Liver (tissue), 9 donors: Measurements from ENCODE around the gene BHLHE23. TPM values are rescaled to one million over a fixed set of nuclear protein-coding genes. Genes with fewer than 3 reads are reported as not detected.

ENCODE experiments used
- DNase-seq: peaks from one replicate; pipeline ENCODE4 v3.0.0-alpha.2; 2017; ENCODE audit warnings: low spot score
- H3K27ac ChIP-seq, 2 donors: one replicate each; pipeline ENCODE4 v1.7.0; 2013; ENCODE audit warnings: inconsistent platforms in 2 of 2, low read length in 2 of 2, control low read depth in 1 of 2, low read depth in 1 of 2, mild to moderate bottlenecking in 1 of 2
- H3K27me3 ChIP-seq, 4 donors: one replicate each; pipeline versions ENCODE4 v1.6.1 to v1.7.0; 2013; ENCODE audit warnings: low read length in 3 of 4, inconsistent platforms in 1 of 4, mild to moderate bottlenecking in 1 of 4, moderate library complexity in 1 of 4; ENCODE audit not compliant: control insufficient read depth in 4 of 4, insufficient read depth in 4 of 4
- H3K36me3 ChIP-seq, 4 donors: one replicate each; pipeline versions ENCODE4 v1.6.1 to v1.7.0; 2013; ENCODE audit warnings: low read length in 3 of 4, mild to moderate bottlenecking in 3 of 4, low read depth in 1 of 4, moderate library complexity in 1 of 4; ENCODE audit not compliant: control insufficient read depth in 4 of 4, insufficient read depth in 3 of 4
- H3K4me1 ChIP-seq, 4 donors: one replicate each; pipeline versions ENCODE4 v1.6.1 to v1.7.0; 2013; ENCODE audit warnings: low read length in 3 of 4, mild to moderate bottlenecking in 3 of 4, moderate library complexity in 1 of 4; ENCODE audit not compliant: control insufficient read depth in 4 of 4, insufficient read depth in 4 of 4
- H3K4me3 ChIP-seq, 3 donors: one replicate each; pipeline versions ENCODE4 v1.6.1 to v1.7.0; 2013; ENCODE audit warnings: low read length in 3 of 3, control low read depth in 1 of 3, low read depth in 1 of 3, mild to moderate bottlenecking in 1 of 3
- H3K9ac ChIP-seq, 2 donors: one replicate each; pipeline ENCODE4 v1.7.0; 2013; ENCODE audit warnings: low read length in 2 of 2, mild to moderate bottlenecking in 2 of 2, moderate library complexity in 2 of 2, control low read depth in 1 of 2, low read depth in 1 of 2
- H3K9me3 ChIP-seq, 4 donors: one replicate each; pipeline versions ENCODE4 v1.6.1 to v1.7.0; 2013; ENCODE audit warnings: low read length in 3 of 4; ENCODE audit not compliant: control insufficient read depth in 4 of 4
- ATF3 ChIP-seq: IDR thresholded peaks from 2 replicates; pipeline ENCODE4 v1.6.1; 2016; ENCODE audit warnings: antibody characterized with exemption
- EGR1 ChIP-seq, 2 donors: IDR thresholded peaks; 2 replicates each; pipeline ENCODE4 v1.6.1; 2016 to 2018; ENCODE audit warnings: antibody characterized with exemption in 2 of 2, low read depth in 2 of 2
- FOXA1 ChIP-seq: IDR thresholded peaks from 2 replicates; pipeline ENCODE4 v1.6.1; 2016; ENCODE audit warnings: antibody characterized with exemption
- FOXA2 ChIP-seq: IDR thresholded peaks from 2 replicates; pipeline ENCODE4 v1.6.1; 2016; ENCODE audit warnings: antibody characterized with exemption
- HNF4A ChIP-seq, 2 donors: conservative IDR thresholded peaks; 2 replicates each; pipeline ENCODE4 v1.6.1; 2016; ENCODE audit warnings: antibody characterized with exemption in 2 of 2, mild to moderate bottlenecking in 2 of 2
- HNF4G ChIP-seq: IDR thresholded peaks from 2 replicates; pipeline ENCODE4 v1.6.1; 2016; ENCODE audit warnings: antibody characterized with exemption
- JUND ChIP-seq, 2 donors: IDR thresholded peaks; 2 replicates each; pipeline ENCODE4 v1.6.1; 2016; ENCODE audit warnings: antibody characterized with exemption in 2 of 2
- MAX ChIP-seq: IDR thresholded peaks from 2 replicates; pipeline ENCODE4 v1.6.1; 2016; ENCODE audit warnings: antibody characterized with exemption
- NR2F2 ChIP-seq: IDR thresholded peaks from 2 replicates; pipeline ENCODE4 v1.6.1; 2016; ENCODE audit warnings: antibody characterized with exemption
- RAD21 ChIP-seq, 2 donors: IDR thresholded peaks; 2 replicates each; pipeline ENCODE4 v1.6.1; 2016; ENCODE audit warnings: antibody characterized with exemption in 2 of 2, mild to moderate bottlenecking in 2 of 2
- RXRA ChIP-seq, 2 donors: IDR thresholded peaks; 2 replicates each; pipeline ENCODE4 v1.6.1; 2017 to 2018; ENCODE audit warnings: antibody characterized with exemption in 2 of 2, mild to moderate bottlenecking in 1 of 2
- SP1 ChIP-seq: IDR thresholded peaks from 2 replicates; pipeline ENCODE4 v1.6.1; 2018; ENCODE audit warnings: antibody characterized with exemption, mild to moderate bottlenecking
- TAF1 ChIP-seq: conservative IDR thresholded peaks from 2 replicates; pipeline ENCODE4 v1.6.1; 2016; ENCODE audit warnings: antibody characterized with exemption, mild to moderate bottlenecking
- YY1 ChIP-seq: IDR thresholded peaks from 2 replicates; pipeline ENCODE4 v1.6.1; 2016; ENCODE audit warnings: antibody characterized with exemption, mild to moderate bottlenecking
- WGBS: extraction: QIAGEN DNeasy Blood & Tissue Kit; methylation state at CpG from one replicate; pipeline ENCODE4 v1.1.7; 2013; 5-methylcytosine and 5-hydroxymethylcytosine counted together
- polyA plus RNA-seq, 2 donors: library from polyadenylated mRNA; stranded (reverse) in 1 of 2; unstranded in 1 of 2; fragments of 200-250 nt in 1 of 2; fragments of >200 nt in 1 of 2; fragmentation: Nextera tagmentation in 1 of 2; extraction: Ambion mirVana in 1 of 2; gene quantifications; one replicate each; pipeline versions ENCODE4 v1.2.1 to v1.2.3, GENCODE V29; 2013 to 2015
- total RNA-seq, 2 donors: library from RNA; depleted of rRNA; stranded (reverse); fragments of >200 nt; gene quantifications; one replicate each; pipeline ENCODE4 v1.2.3, GENCODE V29; 2014
- TF ChIP-seq, protein P1 (sequence below): IDR thresholded peaks from 2 replicates; pipeline ENCODE4 v1.6.1; 2016; ENCODE audit warnings: antibody characterized with exemption, mild to moderate bottlenecking
- TF ChIP-seq, protein P2 (sequence below): fragments of 150-350 bp; IDR thresholded peaks from 2 replicates; pipeline ENCODE4 v1.5.1; 2017; ENCODE audit warnings: improper control_type of control experiment, low read depth, low read length; ENCODE audit not compliant: missing input control
- TF ChIP-seq, protein P3 (sequence below): IDR thresholded peaks from 2 replicates; pipeline ENCODE4 v1.6.1; 2016; ENCODE audit warnings: antibody characterized with exemption
- donor health status: healthy.
- donor health status: healthy.
- donor health status: healthy.
- donor health status: healthy.
- donor health status: healthy.

Gene BHLHE23
- total and polyA plus RNA-seq, 4 donors, result not detected

DNA sequence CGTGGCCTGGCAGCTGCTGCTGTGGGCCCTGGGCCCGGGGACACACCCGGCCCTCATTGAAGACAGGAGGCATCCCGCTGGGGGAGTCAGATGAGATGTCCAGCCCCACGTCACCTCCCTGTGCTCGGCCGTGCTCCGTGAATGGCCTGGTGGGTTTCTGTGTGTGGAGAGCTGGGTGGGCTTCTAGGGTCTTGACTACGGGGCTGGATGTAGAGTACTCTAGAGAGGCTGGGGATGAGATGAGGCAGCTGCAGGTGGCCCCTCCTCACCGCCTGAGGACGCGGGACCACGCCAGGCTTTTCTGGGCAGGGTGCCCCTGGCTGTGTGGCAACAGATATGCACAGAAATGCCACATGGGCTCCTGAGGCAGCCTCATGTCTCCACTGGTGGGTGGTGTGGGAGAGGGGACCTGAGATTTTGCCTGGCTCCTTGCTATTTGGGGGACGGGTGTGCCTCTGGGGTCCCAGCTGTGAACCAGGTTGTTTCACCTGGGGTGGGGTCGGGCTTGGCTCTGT, 8.4 kb upstream of the BHLHE23 start:
- Histone ChIP-seq H3K4me1 (peaks cover 0 to 4% (median 0%) of the 10 kb centered on the region in 4 donors), H3K9ac (no peak overlapping the region), H3K9me3 (no peaks in the 10 kb centered on the region), H3K36me3 (no peaks in the 10 kb centered on the region), H3K27me3 (peaks cover 3 to 13% (median 5%) of the 10 kb centered on the region in 4 donors), H3K4me3 (no peak overlapping the region), H3K27ac (no peak overlapping the region)
- TF ChIP-seq ATF3 (no peak), HNF4G (no peak), FOXA2 (no peak), RXRA (IDR thresholded peaks at IDR 0.05) (no peak), NR2F2 (no peak)
- WGBS, result 55% methylated on average over 15 of the region's 15 CpGs
- no peak for DNase-seq

DNA sequence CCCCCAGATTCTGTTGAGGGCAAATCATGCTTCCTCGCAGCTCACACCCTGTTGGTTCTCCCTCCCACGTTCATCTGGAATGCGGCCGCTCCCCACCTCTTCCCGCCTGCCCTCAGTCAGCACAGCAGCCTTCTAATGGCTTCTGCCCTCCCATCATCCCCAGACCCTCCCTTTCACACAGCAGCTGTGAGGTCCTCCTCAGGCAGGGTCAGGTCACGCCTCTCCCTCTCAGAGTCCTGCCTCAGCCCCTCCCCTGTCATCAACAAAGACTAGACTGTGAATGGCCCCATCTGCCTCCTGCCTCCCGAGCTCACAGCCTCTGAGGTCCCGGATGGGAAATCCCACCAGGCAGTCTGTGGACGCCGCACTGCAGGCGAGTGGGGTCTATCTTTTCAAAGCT, 7.9 kb upstream of the BHLHE23 start:
- Histone ChIP-seq H3K9me3 (no peaks in the 10 kb centered on the region), H3K27ac (no peak overlapping the region), H3K4me1 (peaks cover 0 to 4% (median under 1%) of the 10 kb centered on the region in 4 donors), H3K36me3 (no peaks in the 10 kb centered on the region), H3K4me3 (no peak overlapping the region), H3K9ac (no peak overlapping the region), H3K27me3 (peaks cover 3 to 14% (median 5%) of the 10 kb centered on the region in 4 donors)
- TF ChIP-seq FOXA1, result no peak
- TF ChIP-seq EGR1 (IDR thresholded peaks at IDR 0.05; ENCODE audit: low read depth in 2 of 2), result no peak
- TF ChIP-seq, protein P1, sequence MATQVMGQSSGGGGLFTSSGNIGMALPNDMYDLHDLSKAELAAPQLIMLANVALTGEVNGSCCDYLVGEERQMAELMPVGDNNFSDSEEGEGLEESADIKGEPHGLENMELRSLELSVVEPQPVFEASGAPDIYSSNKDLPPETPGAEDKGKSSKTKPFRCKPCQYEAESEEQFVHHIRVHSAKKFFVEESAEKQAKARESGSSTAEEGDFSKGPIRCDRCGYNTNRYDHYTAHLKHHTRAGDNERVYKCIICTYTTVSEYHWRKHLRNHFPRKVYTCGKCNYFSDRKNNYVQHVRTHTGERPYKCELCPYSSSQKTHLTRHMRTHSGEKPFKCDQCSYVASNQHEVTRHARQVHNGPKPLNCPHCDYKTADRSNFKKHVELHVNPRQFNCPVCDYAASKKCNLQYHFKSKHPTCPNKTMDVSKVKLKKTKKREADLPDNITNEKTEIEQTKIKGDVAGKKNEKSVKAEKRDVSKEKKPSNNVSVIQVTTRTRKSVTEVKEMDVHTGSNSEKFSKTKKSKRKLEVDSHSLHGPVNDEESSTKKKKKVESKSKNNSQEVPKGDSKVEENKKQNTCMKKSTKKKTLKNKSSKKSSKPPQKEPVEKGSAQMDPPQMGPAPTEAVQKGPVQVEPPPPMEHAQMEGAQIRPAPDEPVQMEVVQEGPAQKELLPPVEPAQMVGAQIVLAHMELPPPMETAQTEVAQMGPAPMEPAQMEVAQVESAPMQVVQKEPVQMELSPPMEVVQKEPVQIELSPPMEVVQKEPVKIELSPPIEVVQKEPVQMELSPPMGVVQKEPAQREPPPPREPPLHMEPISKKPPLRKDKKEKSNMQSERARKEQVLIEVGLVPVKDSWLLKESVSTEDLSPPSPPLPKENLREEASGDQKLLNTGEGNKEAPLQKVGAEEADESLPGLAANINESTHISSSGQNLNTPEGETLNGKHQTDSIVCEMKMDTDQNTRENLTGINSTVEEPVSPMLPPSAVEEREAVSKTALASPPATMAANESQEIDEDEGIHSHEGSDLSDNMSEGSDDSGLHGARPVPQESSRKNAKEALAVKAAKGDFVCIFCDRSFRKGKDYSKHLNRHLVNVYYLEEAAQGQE, result no peak
- TF ChIP-seq, protein P2, sequence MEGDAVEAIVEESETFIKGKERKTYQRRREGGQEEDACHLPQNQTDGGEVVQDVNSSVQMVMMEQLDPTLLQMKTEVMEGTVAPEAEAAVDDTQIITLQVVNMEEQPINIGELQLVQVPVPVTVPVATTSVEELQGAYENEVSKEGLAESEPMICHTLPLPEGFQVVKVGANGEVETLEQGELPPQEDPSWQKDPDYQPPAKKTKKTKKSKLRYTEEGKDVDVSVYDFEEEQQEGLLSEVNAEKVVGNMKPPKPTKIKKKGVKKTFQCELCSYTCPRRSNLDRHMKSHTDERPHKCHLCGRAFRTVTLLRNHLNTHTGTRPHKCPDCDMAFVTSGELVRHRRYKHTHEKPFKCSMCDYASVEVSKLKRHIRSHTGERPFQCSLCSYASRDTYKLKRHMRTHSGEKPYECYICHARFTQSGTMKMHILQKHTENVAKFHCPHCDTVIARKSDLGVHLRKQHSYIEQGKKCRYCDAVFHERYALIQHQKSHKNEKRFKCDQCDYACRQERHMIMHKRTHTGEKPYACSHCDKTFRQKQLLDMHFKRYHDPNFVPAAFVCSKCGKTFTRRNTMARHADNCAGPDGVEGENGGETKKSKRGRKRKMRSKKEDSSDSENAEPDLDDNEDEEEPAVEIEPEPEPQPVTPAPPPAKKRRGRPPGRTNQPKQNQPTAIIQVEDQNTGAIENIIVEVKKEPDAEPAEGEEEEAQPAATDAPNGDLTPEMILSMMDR, result no peak
- no peak for TF ChIP-seq RAD21 (IDR thresholded peaks at IDR 0.05)
- TF ChIP-seq FOXA2, result no peak
- TF ChIP-seq MAX, result no peak
- no peak for TF ChIP-seq RXRA (IDR thresholded peaks at IDR 0.05)
- no peak for TF ChIP-seq HNF4G
- TF ChIP-seq HNF4A (conservative IDR thresholded peaks at IDR 0.05), result no peak
- no peak for TF ChIP-seq YY1
- no peak for TF ChIP-seq NR2F2
- TF ChIP-seq ATF3, result no peak
- TF ChIP-seq, protein P3, sequence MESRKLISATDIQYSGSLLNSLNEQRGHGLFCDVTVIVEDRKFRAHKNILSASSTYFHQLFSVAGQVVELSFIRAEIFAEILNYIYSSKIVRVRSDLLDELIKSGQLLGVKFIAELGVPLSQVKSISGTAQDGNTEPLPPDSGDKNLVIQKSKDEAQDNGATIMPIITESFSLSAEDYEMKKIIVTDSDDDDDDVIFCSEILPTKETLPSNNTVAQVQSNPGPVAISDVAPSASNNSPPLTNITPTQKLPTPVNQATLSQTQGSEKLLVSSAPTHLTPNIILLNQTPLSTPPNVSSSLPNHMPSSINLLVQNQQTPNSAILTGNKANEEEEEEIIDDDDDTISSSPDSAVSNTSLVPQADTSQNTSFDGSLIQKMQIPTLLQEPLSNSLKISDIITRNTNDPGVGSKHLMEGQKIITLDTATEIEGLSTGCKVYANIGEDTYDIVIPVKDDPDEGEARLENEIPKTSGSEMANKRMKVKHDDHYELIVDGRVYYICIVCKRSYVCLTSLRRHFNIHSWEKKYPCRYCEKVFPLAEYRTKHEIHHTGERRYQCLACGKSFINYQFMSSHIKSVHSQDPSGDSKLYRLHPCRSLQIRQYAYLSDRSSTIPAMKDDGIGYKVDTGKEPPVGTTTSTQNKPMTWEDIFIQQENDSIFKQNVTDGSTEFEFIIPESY, result no peak
- TF ChIP-seq TAF1, result no peak
- TF ChIP-seq JUND (IDR thresholded peaks at IDR 0.05), result no peak
- no peak for TF ChIP-seq SP1
- DNase-seq, result no peak
- 15% methylated on average over 11 of the region's 11 CpGs for WGBS
